GM08714 (cell line): ENCODE results near the gene IGF1.
"Not testable (repeated sequence)": the region's sequence is repeated elsewhere in the genome, so short reads cannot be mapped to it uniquely, and the experiment has no call there.

Experiments used
- H3K4me3 ChIP-seq: fragments of 200-500 bp; sonication (Bioruptor generic); 2 replicates; pipeline ENCODE4 v1.5.1; 2014; ENCODE audit warnings: mild to moderate bottlenecking, low read length, inconsistent platforms
- ZNF274 ChIP-seq: IDR thresholded peaks from 2 replicates; pipeline ENCODE4 v1.6.1; 2012; ENCODE audit warnings: mild to moderate bottlenecking, low read depth, low read length

IGF1 gene

DNA sequence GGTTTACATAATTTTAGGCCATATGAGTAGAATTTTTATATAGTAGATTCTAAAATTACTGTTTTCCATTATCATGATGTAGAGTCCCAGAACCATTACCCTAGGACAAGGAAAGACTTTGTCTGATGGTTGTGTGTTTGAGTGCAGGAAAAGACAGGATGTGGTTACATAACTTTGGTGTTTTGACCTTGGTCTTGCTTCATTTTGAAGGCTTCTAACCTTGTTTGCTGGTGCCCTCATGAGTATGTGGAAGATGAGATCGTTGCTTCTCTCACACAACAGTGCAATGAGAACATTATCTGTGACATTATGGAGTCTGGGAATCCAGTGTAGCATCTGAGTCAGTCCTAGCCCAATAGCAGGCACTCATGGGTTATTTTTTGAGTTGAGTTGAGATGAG is 106.2 kb downstream of the IGF1 start:
- H3K4me3 ChIP-seq = no peak overlapping the region
- TF ChIP-seq ZNF274 = no peak

- TF ChIP-seq ZNF274 = no peak
- H3K4me3 ChIP-seq = no peak overlapping the region
These were observed 108.3 kb downstream of the IGF1 start for GRCh38 chr12:102372087-102372486.

DNA sequence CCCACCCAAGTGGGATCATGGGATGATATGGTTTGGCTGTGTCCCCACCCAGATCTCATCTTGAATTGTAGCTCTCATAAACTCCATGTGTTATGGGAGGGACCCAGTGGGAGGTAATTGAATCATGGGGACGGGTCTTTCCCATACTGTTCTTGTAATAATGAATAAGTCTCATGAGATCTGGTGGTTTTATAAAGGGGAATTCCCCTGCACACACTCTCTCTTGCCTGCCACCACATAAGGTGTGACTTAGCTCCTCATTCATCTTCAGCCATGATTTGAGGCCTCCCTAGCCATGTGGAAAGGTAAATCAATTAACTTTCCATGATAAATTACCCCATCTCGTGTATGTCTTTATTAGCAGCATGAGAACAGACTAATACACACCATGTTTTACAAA is 109.2 kb downstream of the IGF1 start:
- TF ChIP-seq ZNF274 = no peak
- no peak overlapping the region for H3K4me3 ChIP-seq

DNA sequence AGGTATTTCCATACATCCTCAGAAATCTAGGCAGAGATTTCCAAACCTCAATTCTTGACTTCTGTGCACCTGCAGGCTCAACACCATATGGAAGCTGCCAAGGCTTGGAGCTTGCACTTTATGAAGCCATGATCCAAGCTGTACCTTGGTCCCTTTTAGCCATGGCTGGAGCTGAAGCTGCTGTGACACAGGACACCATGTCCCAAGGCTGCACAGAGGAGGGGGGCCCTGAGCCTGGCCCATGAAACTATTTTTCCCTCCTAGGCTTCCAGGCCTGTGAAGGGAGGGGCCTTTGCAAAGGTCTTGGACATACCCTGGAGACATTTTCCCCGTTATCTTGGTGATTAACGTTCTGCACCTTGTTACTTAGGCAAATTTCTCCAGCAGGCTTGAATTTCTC is 110.5 kb downstream of the IGF1 start:
- no peak for TF ChIP-seq ZNF274
- no peak overlapping the region for H3K4me3 ChIP-seq

GRCh38 chr12:102365365-102365764 is 115.0 kb downstream of the IGF1 start:
- no peak for TF ChIP-seq ZNF274
- H3K4me3 ChIP-seq = no peak overlapping the region

- H3K4me3 ChIP-seq = no peak overlapping the region
- TF ChIP-seq ZNF274 = no peak
These were observed 115.7 kb downstream of the IGF1 start for GRCh38 chr12:102364709-102365108.

GRCh38 chr12:102356690-102357089 is 123.7 kb downstream of the IGF1 start:
- no peak overlapping the region for H3K4me3 ChIP-seq
- no peak for TF ChIP-seq ZNF274

DNA sequence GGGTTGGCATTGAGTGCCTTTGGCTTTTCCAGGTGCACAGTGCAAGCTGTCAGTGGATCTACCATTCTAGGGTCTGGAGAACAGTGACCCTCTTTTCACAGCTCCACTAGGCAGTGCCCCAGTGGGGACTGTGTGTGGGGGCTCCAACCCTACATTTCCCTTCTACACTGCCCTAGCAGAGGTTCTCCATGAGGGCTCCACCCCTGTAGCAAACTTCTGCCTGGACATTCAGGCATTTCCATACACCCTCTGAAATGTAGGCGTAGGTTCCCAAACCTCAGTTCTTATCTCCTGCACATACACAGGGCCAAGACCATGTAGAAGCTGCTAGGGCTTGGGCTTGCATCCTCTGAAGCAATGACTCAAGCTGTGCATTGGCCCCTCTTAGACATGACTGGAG is 126.1 kb downstream of the IGF1 start:
- H3K4me3 ChIP-seq = not testable (repeated sequence)

DNA sequence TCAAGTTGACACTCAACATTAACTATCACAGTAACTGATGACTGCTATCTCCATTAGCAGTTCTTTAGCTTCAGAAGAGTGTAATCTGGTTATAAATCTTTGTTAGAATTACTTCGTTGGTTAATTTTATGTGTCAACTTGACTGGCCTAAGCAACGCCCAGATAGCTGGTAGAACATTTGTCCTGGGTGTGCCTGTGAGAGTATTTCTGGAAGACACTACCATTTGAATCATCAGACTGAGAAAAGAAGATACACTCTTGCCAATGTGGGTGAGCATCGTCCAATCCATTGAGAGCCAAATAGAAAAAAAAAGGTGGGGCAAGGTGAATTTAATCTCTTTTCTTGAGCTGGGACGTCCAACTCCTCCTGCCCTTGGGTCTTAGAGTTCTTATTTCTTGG is 129.0 kb downstream of the IGF1 start:
- TF ChIP-seq ZNF274 = no peak
- H3K4me3 ChIP-seq = no peak overlapping the region

GRCh38 chr12:102350070-102350469 is 130.3 kb downstream of the IGF1 start:
- TF ChIP-seq ZNF274 = no peak

DNA sequence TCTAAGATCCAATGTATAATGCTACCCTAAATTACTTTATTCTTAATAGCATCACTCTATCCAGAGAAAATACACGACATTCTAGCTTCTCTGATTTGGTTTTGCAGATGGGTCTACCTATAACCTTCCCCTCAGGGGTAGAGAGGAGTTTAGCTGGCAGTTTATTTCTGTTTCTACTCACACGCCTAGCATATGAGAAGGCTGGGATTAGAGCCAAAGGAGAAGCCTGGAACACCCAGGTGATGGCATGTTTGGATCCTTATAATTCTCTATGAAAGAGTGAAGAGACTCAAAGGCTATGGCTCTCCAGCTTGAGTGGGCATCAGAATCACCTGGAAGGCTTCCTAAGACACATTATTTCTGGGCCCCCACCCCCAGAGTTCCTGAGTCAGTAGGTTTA is 131.3 kb downstream of the IGF1 start:
- TF ChIP-seq ZNF274 = no peak
- H3K4me3 ChIP-seq = no peak overlapping the region

More at GRCh38 chr12:102350070-102350469, 130.3 kb downstream of the IGF1 start:
- no peak overlapping the region for H3K4me3 ChIP-seq

DNA sequence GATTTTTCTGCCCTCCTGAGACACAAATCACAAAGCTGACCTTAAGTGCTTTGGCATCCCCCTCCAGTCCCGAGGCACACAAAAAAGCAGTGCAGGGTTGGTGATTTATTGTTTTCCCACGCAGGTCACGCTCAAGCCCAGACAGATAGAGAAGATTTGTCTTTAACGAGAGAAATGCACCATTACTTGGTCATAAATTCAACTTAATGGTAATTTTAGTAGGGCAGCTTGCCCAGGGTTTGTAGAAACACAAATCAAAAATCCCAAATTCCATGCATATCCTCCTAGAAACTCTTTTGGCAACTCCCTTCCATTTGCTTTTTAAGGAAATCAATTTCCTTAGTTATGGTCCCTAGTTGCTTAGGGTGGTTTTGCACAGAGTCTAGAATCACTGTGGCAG is 132.6 kb downstream of the IGF1 start:
- H3K4me3 ChIP-seq = no peak overlapping the region
- TF ChIP-seq ZNF274 = no peak
